HG03342 (cell line): Measurements from ENCODE around the gene CACNA2D1.
"Not testable (repeated sequence)": the region's sequence is repeated elsewhere in the genome, so short reads cannot be mapped to it uniquely, and the experiment has no call there.

Experiments used
- ATAC-seq: cut with Tn5 transposase; IDR thresholded peaks from one replicate; pipeline ENCODE4 v1.9.1; 2021; ENCODE audit warnings: mild to moderate bottlenecking, moderate library complexity; ENCODE audit not compliant: unreplicated experiment

CACNA2D1 gene

GRCh38 chr7:82175319-82175718 lies 268.3 kb downstream of the CACNA2D1 start:
- no peak for ATAC-seq

DNA sequence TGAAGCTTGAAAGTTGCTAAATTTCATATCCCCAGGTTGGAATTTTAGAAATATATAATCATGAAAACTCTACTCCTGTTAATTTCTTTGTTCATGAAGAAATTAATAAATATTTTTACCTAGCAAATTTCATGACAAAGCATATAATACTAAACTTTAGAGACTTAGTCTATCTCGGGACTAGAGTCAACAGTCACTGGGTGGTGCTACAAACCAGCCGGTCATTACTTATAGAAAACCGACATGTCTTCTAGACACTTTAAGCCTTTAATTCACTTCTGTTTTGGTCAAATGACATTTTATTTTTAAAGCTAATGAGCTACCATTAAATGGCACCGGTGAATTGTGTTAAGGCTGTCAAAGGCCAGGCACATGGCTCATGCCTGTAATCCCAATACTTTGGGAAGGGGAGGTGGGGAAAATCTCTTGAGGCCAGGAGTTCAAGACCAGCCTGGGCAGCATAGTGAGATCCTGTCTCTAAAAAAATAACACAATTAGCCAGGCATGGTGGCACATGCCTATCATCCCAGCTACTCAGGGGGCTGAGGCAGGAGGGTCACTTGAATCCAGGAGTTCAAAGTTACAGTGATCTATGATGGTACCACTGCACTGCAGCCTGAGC lies 270.1 kb downstream of the CACNA2D1 start:
- no peak for ATAC-seq

DNA sequence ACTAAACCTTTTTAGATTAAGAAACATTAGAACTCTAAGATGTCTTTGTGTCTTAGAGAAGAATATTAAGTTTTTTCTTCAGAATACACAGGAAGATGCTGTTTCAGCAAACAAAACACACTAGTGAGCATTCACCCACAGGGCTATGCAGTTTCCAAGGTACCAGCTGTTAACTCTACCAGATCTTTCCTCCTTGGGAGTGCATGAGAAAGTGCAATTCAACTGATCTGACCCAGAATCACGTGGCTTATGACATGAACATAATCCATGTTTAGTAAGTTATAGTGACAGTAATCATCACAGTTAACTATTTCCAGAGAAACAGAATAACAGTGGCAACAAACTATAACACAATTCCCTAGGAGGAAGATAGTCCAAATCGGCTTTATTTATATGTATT lies 270.7 kb downstream of the CACNA2D1 start:
- ATAC-seq = no peak

DNA sequence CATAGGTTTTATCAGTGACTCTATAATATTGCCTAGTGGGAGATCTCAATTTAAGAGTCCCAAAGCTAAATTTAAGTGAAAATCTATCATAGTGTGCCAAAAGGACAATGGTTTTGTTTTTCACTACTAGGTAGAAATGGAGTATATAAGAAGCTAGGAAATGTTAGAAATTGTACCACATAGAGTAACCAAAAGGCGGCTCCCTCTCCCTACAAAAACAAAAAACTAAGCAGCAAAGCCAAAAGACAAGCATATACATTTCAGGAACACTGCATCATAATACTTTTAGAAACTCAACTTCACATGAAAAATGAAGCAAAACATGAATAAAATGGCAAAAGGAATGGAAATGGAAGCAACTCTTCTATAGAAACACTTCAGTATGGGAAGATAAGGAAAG lies 271.6 kb downstream of the CACNA2D1 start:
- no peak for ATAC-seq

GRCh38 chr7:82167558-82168314 lies 275.8 kb downstream of the CACNA2D1 start:
- ATAC-seq = no peak

DNA sequence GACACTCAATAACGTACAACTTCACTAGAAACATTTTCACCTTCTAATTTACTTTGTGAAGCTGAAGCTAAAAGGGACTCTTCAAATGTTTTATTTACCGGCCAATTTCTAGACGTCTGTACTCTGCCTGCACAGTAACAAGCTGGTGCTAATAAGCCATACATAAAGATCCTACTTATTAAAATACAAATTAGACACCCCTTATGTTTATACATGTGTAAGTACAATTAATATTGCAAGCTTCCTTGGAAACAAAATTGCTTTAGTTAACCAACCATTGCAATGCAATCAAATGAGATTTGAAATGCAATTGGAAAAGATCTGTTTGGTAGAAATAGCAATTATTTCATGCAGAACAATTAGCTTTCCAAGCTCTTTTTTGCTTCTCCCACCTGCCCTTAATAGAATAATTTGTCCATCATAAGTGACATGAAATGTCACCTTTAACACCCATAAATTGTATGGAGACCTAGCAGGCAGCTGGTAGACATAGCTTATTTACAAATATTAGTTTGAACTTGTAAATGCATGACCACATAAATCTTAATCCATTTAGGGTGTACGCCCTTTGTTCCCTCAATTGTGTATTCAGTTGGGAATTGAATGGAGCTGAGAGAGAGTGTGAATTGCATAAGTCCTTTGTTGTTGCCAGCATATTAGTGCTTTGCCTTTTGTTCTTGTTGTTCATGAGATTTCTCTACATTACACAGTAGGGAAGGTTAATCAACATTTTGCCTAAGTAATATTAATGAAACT lies 277.1 kb downstream of the CACNA2D1 start:
- no peak for ATAC-seq

- no peak for ATAC-seq
Observed at GRCh38 chr7:82164813-82165212, 278.8 kb downstream of the CACNA2D1 start.

DNA sequence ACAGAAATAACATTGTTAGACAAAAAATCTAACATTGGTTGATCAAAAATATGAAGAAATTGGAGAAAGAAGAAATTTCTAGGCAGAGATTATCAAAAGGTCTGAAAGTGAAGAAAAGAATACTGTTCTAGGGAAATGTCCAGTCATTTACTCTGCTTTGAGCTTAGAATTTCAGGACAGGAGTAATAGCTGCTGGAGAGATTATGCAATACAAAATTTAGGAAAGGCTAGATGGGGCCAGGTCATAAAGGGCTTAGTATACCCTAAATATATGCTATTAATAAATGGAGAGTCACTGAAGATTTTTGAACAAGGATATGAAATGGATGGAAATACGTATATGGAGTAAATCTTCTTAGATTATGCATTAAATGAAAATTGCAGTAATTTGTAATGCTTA lies 279.2 kb downstream of the CACNA2D1 start:
- ATAC-seq = no peak

DNA sequence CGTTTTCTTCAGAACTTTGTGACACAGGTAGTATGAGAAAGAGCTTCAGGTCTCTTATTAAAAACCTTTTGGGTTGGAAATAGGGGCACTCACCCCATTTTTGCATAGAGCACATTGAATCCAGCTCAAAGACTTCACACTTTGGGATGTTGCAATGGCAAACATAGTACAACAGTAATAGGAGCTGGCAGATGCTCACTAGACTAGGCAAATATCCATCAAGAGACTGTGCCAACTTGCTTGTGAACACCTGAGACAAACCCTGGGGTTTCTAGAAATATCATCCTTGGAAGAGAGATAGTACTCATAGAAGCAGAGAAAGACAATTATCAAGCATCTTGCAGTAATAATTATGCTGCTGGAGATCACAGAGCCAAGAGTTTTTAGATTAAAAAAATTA lies 280.0 kb downstream of the CACNA2D1 start:
- no peak for ATAC-seq

DNA sequence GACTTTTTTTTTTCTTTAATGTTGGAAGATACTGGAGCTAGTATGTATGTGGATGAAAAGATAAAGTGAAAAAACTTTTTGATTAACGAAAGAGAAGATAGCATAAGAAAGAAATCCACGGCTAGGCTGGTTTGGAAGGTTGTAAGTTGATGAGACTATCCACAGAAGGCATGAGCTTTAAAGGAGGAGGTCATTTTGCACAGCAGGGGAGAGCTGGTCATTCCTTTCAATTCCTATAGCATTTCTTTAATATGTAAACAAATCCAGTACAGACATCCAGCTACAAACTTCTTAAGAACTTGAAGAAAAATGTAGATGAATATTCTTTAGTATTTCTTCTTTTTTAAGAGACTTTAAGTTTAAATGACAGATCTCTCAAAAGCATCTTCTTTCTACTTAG lies 281.3 kb downstream of the CACNA2D1 start:
- ATAC-seq = no peak

DNA sequence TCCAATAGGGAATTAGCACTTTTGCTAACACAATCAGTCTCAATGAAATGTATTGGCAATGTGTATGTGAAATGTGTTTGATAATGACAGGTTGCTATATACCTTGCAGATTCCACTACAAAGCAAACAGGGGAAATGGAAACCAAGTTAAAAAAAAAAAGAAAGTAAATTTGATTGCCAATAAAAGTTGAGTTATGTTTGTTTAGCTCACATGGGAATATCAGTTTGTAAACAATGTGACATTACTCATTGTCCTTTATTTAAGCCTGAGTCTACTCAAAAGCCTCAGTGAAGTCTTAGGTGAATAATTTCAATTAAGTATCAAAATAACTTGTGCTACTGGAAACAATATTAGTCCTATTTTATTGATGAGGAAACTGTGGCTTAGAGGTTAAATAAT lies 285.2 kb downstream of the CACNA2D1 start:
- ATAC-seq = no peak

DNA sequence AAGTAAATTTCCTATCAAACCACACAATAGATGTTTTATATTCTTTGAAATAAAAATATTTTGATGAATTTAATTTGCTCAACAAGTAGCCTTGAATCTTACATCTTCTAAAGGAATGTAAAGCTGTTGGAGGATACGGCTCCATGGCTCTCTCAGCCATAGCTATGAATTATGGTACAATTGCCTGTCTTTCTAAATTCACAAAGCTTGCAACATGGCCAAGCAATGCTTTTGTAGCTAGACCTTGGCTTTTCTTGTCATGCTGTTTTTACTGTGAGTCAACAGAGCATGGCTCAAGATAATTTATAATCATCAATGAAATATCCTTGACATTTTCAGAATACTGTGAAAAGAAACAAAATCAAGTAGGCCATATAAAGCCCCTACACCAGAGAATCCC lies 286.7 kb downstream of the CACNA2D1 start:
- ATAC-seq = no peak

GRCh38 chr7:82156168-82156567 lies 287.4 kb downstream of the CACNA2D1 start:
- no peak for ATAC-seq

GRCh38 chr7:82154728-82155127 lies 288.8 kb downstream of the CACNA2D1 start:
- ATAC-seq = no peak

GRCh38 chr7:82153776-82154175 lies 289.8 kb downstream of the CACNA2D1 start:
- no peak for ATAC-seq

DNA sequence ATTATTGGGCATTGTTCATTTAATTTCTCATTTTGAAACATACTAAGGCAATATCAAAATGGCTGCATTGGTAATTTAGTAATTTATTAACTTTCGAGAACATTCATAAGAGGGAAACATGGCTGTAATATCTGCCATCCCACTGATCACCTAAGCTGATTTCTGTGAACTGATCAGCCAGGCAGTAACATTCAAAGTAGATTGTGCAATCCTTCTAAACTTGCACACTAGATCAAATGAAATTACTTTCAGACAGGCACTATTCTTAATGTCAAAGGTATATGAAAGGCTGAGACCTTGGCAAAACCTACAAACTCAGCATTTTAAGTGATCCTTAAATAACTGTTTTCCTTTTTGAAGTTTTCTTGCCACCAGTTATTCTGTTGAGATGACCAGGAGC lies 290.7 kb downstream of the CACNA2D1 start:
- no peak for ATAC-seq

- ATAC-seq = no peak
Observed at GRCh38 chr7:82146491-82146890, 297.1 kb downstream of the CACNA2D1 start.

- ATAC-seq = no peak
Observed at GRCh38 chr7:82142263-82142864, 301.2 kb downstream of the CACNA2D1 start.

DNA sequence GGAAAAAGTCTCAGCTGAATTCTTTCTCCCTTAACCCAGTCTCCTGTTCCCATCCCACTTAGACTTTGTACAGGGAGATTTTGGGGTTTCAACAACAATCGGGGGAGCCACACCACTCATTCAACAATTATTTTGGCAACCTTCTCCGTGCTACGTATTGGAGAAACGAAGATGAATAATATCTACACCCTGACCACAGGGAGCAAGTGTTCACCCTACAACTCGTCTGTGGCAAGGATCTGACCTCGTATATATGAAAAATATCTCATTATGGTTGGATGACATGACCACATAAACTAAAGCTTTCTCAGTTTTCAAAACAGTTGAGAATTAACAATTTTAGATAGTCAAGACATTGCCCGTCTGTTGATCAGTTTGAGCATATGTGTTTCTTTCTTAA lies 302.1 kb downstream of the CACNA2D1 start:
- ATAC-seq = no peak

GRCh38 chr7:82140608-82141007 lies 303.0 kb downstream of the CACNA2D1 start:
- ATAC-seq = not testable (repeated sequence)

DNA sequence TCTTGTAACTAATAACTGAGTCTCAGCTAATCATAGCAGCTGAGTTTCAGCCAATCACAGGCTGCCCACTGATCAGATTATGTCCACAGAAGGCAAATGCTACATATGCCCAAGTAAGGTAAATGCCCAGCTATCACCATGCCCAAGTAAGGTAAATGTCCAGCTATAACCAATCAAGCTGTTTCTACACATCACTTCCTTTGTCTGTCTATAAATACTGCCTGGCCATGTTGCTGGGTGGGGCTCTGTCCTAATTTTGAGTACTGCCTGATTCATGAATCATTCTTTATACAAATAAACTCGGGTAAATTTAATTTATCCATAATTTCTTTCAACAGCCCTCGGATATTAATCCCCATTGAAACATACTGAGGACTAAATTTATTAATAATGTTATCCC lies 312.4 kb downstream of the CACNA2D1 start:
- no peak for ATAC-seq

DNA sequence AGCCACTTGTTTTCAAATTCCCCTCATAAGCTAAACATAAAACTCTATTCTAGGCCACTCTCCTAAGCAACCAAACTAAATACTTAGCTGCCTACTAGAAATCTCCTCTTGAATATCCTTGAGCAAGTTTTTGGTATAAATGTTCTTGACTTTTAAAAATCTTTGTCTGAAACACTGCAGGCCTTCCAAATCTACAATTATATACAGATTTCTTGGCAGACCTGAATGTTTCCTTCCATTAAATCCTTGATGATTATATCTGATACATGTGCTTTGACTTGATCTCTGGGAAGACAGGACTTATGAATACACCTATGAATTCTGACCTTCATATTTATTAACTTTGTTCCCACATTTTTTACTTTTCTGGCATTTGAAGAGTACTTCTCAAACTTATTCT lies 314.5 kb downstream of the CACNA2D1 start:
- ATAC-seq = no peak
